ENCODE results near the gene SH2D3C.
"Not testable (repeated sequence)": the region's sequence is repeated elsewhere in the genome, so short reads cannot be mapped to it uniquely, and the experiment has no call there.

Gene SH2D3C

GRCh38 chr9:127765418-127765817 lies 13.0 kb downstream of the SH2D3C start:
- DNase-seq, result no peak

- DNase-seq, result no peak
Measured at GRCh38 chr9:127763918-127764384, 14.5 kb downstream of the SH2D3C start.

GRCh38 chr9:127762111-127762676 lies 16.3 kb downstream of the SH2D3C start:
- DNase-seq, result no peak

GRCh38 chr9:127761491-127761956 lies 16.9 kb downstream of the SH2D3C start:
- DNase-seq, result no peak

- no peak for DNase-seq
Measured at GRCh38 chr9:127761061-127761460, 17.4 kb downstream of the SH2D3C start.

GRCh38 chr9:127758843-127759242 lies 19.6 kb downstream of the SH2D3C start:
- no peak for DNase-seq

GRCh38 chr9:127756776-127757175 lies 21.7 kb downstream of the SH2D3C start:
- not testable (repeated sequence) for DNase-seq

- DNase-seq, result no peak
Measured at GRCh38 chr9:127756233-127756632, 22.2 kb downstream of the SH2D3C start.

GRCh38 chr9:127755061-127756060 lies 23.1 kb downstream of the SH2D3C start:
- no peak for DNase-seq

GRCh38 chr9:127754099-127755060 lies 24.1 kb downstream of the SH2D3C start:
- no peak for DNase-seq

GRCh38 chr9:127753622-127754021 lies 24.8 kb downstream of the SH2D3C start:
- no peak for DNase-seq

- no peak for DNase-seq
Measured at GRCh38 chr9:127753148-127753547, 25.3 kb downstream of the SH2D3C start.

GRCh38 chr9:127751269-127752054 lies 27.0 kb downstream of the SH2D3C start:
- DNase-seq, result no peak

- DNase-seq, result no peak
Measured at GRCh38 chr9:127749090-127749787, 29.2 kb downstream of the SH2D3C start.

GRCh38 chr9:127746959-127747569 lies 31.4 kb downstream of the SH2D3C start:
- DNase-seq, result peak in 1 of 4 experiments; percentile 14

- no peak for DNase-seq
Measured at GRCh38 chr9:127744398-127745110, 33.9 kb downstream of the SH2D3C start.

- DNase-seq, result no peak
Measured at GRCh38 chr9:127742435-127743088, 35.9 kb downstream of the SH2D3C start.

- DNase-seq, result no peak
Measured at GRCh38 chr9:127741831-127742434, 36.5 kb downstream of the SH2D3C start.
